Hepatocyte (in vitro differentiated cells): Measurements from ENCODE around the gene VOPP1.

ENCODE experiments used
- EZH2phosphoT487 ChIP-seq: fragments of 200-600 bp; sonication (generic); IDR thresholded peaks from one replicate; pipeline ENCODE4 v1.6.1; 2018; ENCODE audit warnings: antibody characterized with exemption, mild to moderate bottlenecking, low read depth, moderate library complexity; ENCODE audit not compliant: unreplicated experiment, severe bottlenecking
- TF ChIP-seq, protein P1 (sequence below): fragments of 200-600 bp; sonication (generic); IDR thresholded peaks from 2 replicates; pipeline ENCODE4 v1.5.1; 2016; ENCODE audit warnings: antibody characterized with exemption, mild to moderate bottlenecking; ENCODE audit not compliant: poor library complexity

DNA sequence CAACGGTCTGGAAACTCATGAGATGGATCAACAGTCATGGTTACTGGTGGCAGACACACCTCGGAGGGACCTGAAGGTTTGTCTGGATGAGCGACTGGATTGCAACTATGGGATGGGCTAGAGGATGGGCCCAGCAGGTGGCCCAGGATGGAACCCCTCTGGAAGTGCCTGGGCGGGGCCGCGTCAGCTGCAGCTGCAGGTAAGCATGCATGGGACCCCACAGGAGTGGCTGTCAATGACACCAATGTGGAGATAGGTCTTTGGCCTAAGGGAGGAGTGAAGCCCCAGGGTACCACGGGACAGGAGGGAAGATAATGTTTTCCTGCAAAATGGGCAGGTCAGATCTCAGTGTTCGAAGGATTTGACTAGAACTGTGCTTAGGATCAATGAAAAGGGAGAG is 103.8 kb downstream of the VOPP1 start:
- TF ChIP-seq, protein P1, sequence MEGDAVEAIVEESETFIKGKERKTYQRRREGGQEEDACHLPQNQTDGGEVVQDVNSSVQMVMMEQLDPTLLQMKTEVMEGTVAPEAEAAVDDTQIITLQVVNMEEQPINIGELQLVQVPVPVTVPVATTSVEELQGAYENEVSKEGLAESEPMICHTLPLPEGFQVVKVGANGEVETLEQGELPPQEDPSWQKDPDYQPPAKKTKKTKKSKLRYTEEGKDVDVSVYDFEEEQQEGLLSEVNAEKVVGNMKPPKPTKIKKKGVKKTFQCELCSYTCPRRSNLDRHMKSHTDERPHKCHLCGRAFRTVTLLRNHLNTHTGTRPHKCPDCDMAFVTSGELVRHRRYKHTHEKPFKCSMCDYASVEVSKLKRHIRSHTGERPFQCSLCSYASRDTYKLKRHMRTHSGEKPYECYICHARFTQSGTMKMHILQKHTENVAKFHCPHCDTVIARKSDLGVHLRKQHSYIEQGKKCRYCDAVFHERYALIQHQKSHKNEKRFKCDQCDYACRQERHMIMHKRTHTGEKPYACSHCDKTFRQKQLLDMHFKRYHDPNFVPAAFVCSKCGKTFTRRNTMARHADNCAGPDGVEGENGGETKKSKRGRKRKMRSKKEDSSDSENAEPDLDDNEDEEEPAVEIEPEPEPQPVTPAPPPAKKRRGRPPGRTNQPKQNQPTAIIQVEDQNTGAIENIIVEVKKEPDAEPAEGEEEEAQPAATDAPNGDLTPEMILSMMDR: no peak
- no peak for TF ChIP-seq EZH2phosphoT487
